NB4 (cell line): ENCODE results near the gene SHH.
A peak's percentile ranks its signal among the peaks of the same experiment; 100 is the strongest.

Experiments used
- DNase-seq: peaks from one replicate; pipeline ENCODE4 v3.0.0; 2010; ENCODE audit warnings: low read depth
- H3K4me3 ChIP-seq: one replicate; pipeline ENCODE4 v1.5.1; 2011; ENCODE audit warnings: mild to moderate bottlenecking, low read depth, low read length, moderate library complexity
- MAX ChIP-seq: IDR thresholded peaks from 2 replicates; pipeline ENCODE4 v1.6.1; 2011; ENCODE audit warnings: low read depth, low read length
- MYC ChIP-seq: IDR thresholded peaks from 2 replicates; pipeline ENCODE4 v1.6.1; 2011; ENCODE audit warnings: low read depth, low read length
- POLR2A ChIP-seq: IDR thresholded peaks from 2 replicates; pipeline ENCODE4 v1.6.1; 2011; ENCODE audit warnings: mild to moderate bottlenecking; ENCODE audit not compliant: insufficient read length; ENCODE audit errors: extremely low read depth
- TF ChIP-seq, protein P1 (sequence below): IDR thresholded peaks from one replicate; pipeline ENCODE4 v1.5.1; 2012; ENCODE audit warnings: low read depth, low read length

Gene SHH

DNA sequence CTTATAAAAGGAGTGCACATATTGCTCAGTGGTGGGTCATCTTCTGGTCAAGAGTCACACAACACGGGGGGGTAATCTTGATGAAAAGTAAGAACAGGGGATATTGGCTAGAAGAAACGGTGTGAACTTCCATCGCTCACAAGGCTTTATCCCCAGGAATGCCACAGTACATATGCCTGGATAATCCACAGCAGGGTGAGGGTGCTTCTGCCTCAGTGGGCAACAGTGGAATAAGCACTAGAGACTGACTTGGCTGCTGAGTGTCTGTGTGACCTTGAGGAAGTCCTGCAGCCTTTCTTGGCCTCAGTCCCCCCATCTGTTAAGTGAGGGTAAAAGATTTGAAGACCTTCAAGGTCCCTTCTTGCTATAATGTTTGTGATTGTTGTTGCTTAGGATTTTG, 44.9 kb upstream of the SHH start:
- TF ChIP-seq MYC = no peak
- no peak for TF ChIP-seq MAX
- TF ChIP-seq POLR2A = no peak
- TF ChIP-seq, protein P1, sequence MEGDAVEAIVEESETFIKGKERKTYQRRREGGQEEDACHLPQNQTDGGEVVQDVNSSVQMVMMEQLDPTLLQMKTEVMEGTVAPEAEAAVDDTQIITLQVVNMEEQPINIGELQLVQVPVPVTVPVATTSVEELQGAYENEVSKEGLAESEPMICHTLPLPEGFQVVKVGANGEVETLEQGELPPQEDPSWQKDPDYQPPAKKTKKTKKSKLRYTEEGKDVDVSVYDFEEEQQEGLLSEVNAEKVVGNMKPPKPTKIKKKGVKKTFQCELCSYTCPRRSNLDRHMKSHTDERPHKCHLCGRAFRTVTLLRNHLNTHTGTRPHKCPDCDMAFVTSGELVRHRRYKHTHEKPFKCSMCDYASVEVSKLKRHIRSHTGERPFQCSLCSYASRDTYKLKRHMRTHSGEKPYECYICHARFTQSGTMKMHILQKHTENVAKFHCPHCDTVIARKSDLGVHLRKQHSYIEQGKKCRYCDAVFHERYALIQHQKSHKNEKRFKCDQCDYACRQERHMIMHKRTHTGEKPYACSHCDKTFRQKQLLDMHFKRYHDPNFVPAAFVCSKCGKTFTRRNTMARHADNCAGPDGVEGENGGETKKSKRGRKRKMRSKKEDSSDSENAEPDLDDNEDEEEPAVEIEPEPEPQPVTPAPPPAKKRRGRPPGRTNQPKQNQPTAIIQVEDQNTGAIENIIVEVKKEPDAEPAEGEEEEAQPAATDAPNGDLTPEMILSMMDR = no peak
- DNase-seq = no peak
- no peak overlapping the region for H3K4me3 ChIP-seq

- no peak for DNase-seq
- no peak overlapping the region for H3K4me3 ChIP-seq
- TF ChIP-seq MYC (no peak), POLR2A (no peak), MAX (no peak)
These were observed 44.4 kb upstream of the SHH start for GRCh38 chr7:155856656-155857055.

GRCh38 chr7:155852426-155853301, 40.4 kb upstream of the SHH start:
- no peak overlapping the region for H3K4me3 ChIP-seq
- DNase-seq = no peak
- no peak for TF ChIP-seq MAX

DNA sequence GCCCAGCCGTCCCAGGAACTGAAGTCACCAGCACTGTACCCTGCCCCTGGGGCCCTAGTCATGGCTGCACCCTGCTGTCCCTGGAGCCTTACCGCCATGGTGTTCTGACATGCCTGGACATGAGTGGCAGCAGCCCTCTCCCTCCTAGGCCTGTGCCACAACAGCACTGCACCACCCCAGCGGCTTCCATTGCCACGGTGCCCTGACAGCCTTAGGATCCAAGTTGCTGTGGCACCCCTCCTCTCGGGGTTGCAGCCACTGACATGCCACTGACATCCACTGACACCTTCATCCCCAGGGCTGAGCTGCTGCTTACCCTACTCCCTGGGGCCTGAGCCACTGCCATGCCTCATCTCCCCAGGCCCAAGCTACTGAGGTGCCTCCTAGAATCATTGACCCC, 39.6 kb upstream of the SHH start:
- no peak for TF ChIP-seq MAX
- TF ChIP-seq, protein P1 = no peak
- no peak for TF ChIP-seq MYC
- TF ChIP-seq POLR2A = no peak
- no peak for DNase-seq
- H3K4me3 ChIP-seq = no peak overlapping the region

DNA sequence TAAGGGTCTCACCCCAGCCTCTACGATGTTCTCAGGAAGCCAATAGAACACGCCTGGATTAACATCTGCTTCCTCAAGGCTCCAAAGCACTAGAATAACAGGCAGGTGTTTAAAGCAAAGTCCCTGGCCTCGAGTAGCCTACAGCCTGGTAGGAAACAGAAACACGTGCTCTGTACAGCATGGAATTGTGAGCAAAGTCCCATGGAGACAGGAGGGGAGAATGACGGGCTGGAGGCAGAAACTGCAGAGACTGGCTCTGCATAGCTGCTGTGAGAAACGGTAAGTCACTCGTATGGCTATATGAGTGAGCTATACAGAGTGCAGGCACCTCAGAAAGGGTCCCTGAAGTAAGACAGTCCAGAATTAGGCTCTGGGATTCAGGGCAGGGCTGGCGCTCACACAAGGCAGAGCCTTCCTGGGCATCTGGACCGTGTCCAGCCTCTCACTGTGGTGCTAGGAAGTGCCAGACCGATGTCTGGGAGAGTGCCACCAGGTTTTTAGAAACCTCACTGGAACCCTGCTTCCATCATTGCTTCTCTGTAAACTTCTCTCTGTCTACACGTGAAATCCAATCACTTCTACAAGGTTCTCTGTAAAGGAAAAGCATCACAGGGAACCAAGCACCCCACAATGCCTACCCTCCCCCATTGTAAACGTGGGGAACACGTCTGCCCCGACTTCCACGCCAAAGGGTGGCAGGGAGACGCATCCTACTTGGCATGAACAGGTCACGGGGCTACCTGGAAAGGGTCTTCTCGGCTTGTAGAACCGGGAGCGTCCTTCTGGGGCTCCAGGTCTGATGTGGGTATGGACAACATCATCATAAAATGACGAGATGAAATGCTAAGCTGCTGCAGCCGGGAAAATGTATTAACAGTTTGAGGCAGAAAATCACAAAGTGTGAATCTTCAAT, 38.8 kb upstream of the SHH start:
- peak; percentile 50; the same call in 1 of the 2 replicates for TF ChIP-seq MAX
- no peak for TF ChIP-seq MYC
- TF ChIP-seq POLR2A = no peak
- DNase-seq = no peak
- H3K4me3 ChIP-seq = no peak overlapping the region

- TF ChIP-seq MYC (no peak), MAX (no peak), POLR2A (no peak)
- TF ChIP-seq, protein P1 = no peak
- DNase-seq = no peak
These were observed 37.8 kb upstream of the SHH start for GRCh38 chr7:155850001-155850436.

More at GRCh38 chr7:155850001-155850436, 37.8 kb upstream of the SHH start:
- H3K4me3 ChIP-seq = no peak overlapping the region
